ENCODE results near the gene ANKS4B. TPM values are rescaled to one million over a fixed set of nuclear protein-coding genes. Genes with fewer than 3 reads are reported as not detected.

ANKS4B gene
- total and polyA plus RNA-seq, 2 donors (not counting 3 experiments of a cell fraction or from before 2014, with no cell fraction given), result not detected

DNA sequence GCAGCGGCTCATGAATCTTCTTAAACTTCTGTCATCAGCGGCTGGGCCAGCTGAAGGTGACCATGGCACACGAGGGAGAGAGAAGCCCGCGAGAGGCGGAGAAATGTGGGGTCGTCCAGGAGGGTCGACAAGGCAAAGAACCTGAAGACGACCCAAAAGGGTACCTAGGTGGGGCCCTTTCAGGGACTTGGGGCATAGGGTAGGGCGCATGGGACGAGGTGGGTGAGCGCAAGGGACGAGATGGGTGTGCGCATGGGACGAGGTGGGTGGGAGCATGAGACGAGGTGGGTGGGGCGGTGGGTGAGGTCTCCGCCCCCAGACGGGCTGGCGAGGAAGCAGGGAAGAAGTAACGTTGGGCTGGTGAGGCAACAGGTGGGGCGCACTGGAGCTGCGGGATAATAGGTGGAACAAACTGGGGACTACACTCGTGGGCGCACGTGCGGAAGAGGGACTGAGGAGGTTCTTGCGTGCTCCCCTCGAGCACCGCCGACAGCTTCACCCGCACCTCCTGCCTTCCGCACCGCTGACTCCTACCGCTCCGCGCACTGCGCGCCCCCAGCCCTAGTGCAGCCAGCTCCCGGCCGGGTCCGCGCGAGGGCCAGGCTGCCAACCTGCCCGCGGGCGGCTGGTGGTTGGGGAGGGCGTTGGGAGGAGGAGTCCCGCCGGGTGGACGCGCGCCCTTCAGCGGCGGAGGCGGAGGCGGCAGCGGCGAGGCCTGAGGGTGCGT is 67.8 kb downstream of the ANKS4B start:
- Histone ChIP-seq H3K27me3 (ENCODE audit: control insufficient read depth in 2 of 2, insufficient read depth in 2 of 2, low read length in 2 of 2) (peaks cover 2 to 12% of the 10 kb centered on the region in 2 experiments), H3K4me3 (replicated peaks in 1 of 3; ENCODE audit: insufficient read depth in 1 of 3, low read depth in 1 of 3, low read length in 3 of 3) (peak overlapping the region; percentile 61 to 65 (median 64)), H4K20me1 (replicated peaks; ENCODE audit: control insufficient read depth, extremely low read depth, insufficient read depth, low read length) (no peaks in the 10 kb centered on the region), H3K36me3 (ENCODE audit: control insufficient read depth in 2 of 2, extremely low read depth in 1 of 2, insufficient read depth in 2 of 2, low read length in 2 of 2) (no peaks in the 10 kb centered on the region), H3K9ac (replicated peaks; ENCODE audit: extremely low read depth, insufficient read depth, low read length) (peak overlapping the region; percentile 33), H3K9me3 (replicated peaks; ENCODE audit: control insufficient read depth, insufficient read depth, low read length) (no peaks in the 10 kb centered on the region), H3K27ac (ENCODE audit: insufficient read depth, low read depth, low read length) (no peak overlapping the region), H2AFZ (ENCODE audit: low read depth, low read length) (peak overlapping the region; percentile 80), H3K79me2 (ENCODE audit: control insufficient read depth, insufficient read depth, low read length) (no peaks in the 10 kb centered on the region), H3K9me1 (replicated peaks; ENCODE audit: control insufficient read depth, extremely low read depth, insufficient read depth, low read length) (no peaks in the 10 kb centered on the region), H3K4me2 (ENCODE audit: insufficient read depth, low read length) (peak overlapping the region; percentile 83), H3K4me1 (ENCODE audit: control insufficient read depth, extremely low read depth, insufficient read depth, low read length) (peaks cover 6% of the 10 kb centered on the region)
- no TSS peak for BruUV-seq (replicated peaks)
- TF ChIP-seq, protein P1, sequence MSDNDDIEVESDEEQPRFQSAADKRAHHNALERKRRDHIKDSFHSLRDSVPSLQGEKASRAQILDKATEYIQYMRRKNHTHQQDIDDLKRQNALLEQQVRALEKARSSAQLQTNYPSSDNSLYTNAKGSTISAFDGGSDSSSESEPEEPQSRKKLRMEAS (IDR thresholded peaks at IDR 0.05; ENCODE audit: insufficient read depth, insufficient read length), result no peak
- TF ChIP-seq JUN (IDR thresholded peaks at IDR 0.05; ENCODE audit: borderline replicate concordance, insufficient read depth, insufficient read length, low read depth) (no peak), MYC (IDR thresholded peaks at IDR 0.05; ENCODE audit: low read depth, low read length) (peak; percentile 67), EZH2 (IDR thresholded peaks at IDR 0.05; ENCODE audit: borderline replicate concordance, low read depth, low read length, severe bottlenecking) (no peak), GATA2 (IDR thresholded peaks at IDR 0.05; ENCODE audit: insufficient read depth, insufficient read length, low read depth, low read length) (no peak), POLR2A (IDR thresholded peaks at IDR 0.05; ENCODE audit: low read depth, low read length) (no peak), FOS (IDR thresholded peaks at IDR 0.05; ENCODE audit: borderline replicate concordance, insufficient read depth, low read length) (no peak)
- TF ChIP-seq, protein P2, sequence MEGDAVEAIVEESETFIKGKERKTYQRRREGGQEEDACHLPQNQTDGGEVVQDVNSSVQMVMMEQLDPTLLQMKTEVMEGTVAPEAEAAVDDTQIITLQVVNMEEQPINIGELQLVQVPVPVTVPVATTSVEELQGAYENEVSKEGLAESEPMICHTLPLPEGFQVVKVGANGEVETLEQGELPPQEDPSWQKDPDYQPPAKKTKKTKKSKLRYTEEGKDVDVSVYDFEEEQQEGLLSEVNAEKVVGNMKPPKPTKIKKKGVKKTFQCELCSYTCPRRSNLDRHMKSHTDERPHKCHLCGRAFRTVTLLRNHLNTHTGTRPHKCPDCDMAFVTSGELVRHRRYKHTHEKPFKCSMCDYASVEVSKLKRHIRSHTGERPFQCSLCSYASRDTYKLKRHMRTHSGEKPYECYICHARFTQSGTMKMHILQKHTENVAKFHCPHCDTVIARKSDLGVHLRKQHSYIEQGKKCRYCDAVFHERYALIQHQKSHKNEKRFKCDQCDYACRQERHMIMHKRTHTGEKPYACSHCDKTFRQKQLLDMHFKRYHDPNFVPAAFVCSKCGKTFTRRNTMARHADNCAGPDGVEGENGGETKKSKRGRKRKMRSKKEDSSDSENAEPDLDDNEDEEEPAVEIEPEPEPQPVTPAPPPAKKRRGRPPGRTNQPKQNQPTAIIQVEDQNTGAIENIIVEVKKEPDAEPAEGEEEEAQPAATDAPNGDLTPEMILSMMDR (IDR thresholded peaks at IDR 0.05; ENCODE audit: extremely low read depth in 1 of 2, insufficient read depth in 1 of 2, low read depth in 1 of 2, low read length in 2 of 2), result peak; percentile 15 to 40
- intact Hi-C loops (cut with micrococcal nuclease), result loop anchor here (5.0 kb wide), 2 partner anchors 251 to 399 kb away; partner anchors contain the start of genes DCUN1D3 and LYRM1
- POLR2A ChIA-PET, result interaction anchor here (0.6 to 1.0 kb wide), 2 partner anchors 145 to 413 kb away, joined by 4 read pairs; no protein-coding TSS in a partner anchor
- CTCF ChIA-PET, result interaction anchor here (0.7 to 4.6 kb wide), 30 partner anchors 10 to 1394 kb away, joined by 3 to 132 read pairs (median 5); partner anchors contain the start of genes CRYM, ERI2, LDAF1 and REXO5
- dilution Hi-C loops (cut with MboI; ENCODE audit: extremely low pct_ligation_motif_present, low sequenced_read_pairs), result no loop called here
- FAIRE-seq (peak; percentile 74), DNase-seq (ENCODE audit: low read depth, low spot score) (peak; percentile 79)

All from endothelial cell of umbilical vein (primary cell).